GM12891 (cell line): ENCODE data around the gene KRTAP5-11.
"Not testable (repeated sequence)": the region's sequence is repeated elsewhere in the genome, so short reads cannot be mapped to it uniquely, and the experiment has no call there.

Source experiments
- DNase-seq: peaks from one replicate; pipeline ENCODE4 v3.0.0; 2011; ENCODE audit warnings: low spot score; ENCODE audit not compliant: insufficient read length
- FAIRE-seq: peaks from 2 replicates; lab custom pipeline; 2011; peaks lifted over from hg19 to GRCh38; lab: Jason Lieb, UNC
- PAX5 ChIP-seq: IDR thresholded peaks from 2 replicates; pipeline ENCODE4 v1.6.1; 2011; ENCODE audit warnings: low read length, moderate library complexity, mild to moderate bottlenecking; ENCODE audit not compliant: insufficient read depth, severe bottlenecking
- POLR2A ChIP-seq: IDR thresholded peaks from 2 replicates; pipeline ENCODE4 v1.6.1; 2011; ENCODE audit warnings: low read depth, low read length, control low read depth
- POLR2AphosphoS5 ChIP-seq: IDR thresholded peaks from 2 replicates; pipeline ENCODE4 v1.6.1; 2011; ENCODE audit warnings: low read depth, low read length, control low read depth
- POU2F2 ChIP-seq: IDR thresholded peaks from 2 replicates; pipeline ENCODE4 v1.6.1; 2011; ENCODE audit warnings: low read depth, mild to moderate bottlenecking, control low read depth, low read length, moderate library complexity
- SPI1 ChIP-seq: IDR thresholded peaks from 2 replicates; pipeline ENCODE4 v1.6.1; 2011; ENCODE audit warnings: low read depth, low read length, control low read depth
- TAF1 ChIP-seq: IDR thresholded peaks from 2 replicates; pipeline ENCODE4 v1.6.1; 2011; ENCODE audit warnings: low read depth, low read length, control low read depth

Gene KRTAP5-11

GRCh38 chr11:71572811-71573210 is 9.9 kb downstream of the KRTAP5-11 start:
- no peak for TF ChIP-seq PAX5
- no peak for TF ChIP-seq POU2F2
- TF ChIP-seq POLR2A = no peak
- TF ChIP-seq TAF1 = no peak
- TF ChIP-seq POLR2AphosphoS5 = no peak
- TF ChIP-seq SPI1 = no peak
- FAIRE-seq (no peak), DNase-seq (no peak)

GRCh38 chr11:71571101-71571850 is 11.4 kb downstream of the KRTAP5-11 start:
- FAIRE-seq, DNase-seq: not testable (repeated sequence)

- FAIRE-seq (peak; percentile 20), DNase-seq (no peak)
- TF ChIP-seq POLR2AphosphoS5 (no peak), POLR2A (no peak), TAF1 (no peak), POU2F2 (no peak), SPI1 (no peak), PAX5 (no peak)
These were observed 13.8 kb downstream of the KRTAP5-11 start for GRCh38 chr11:71568704-71569349.

- DNase-seq, FAIRE-seq: not testable (repeated sequence)
These were observed 15.0 kb downstream of the KRTAP5-11 start for GRCh38 chr11:71567633-71568032.

GRCh38 chr11:71566626-71567599 is 15.8 kb downstream of the KRTAP5-11 start:
- FAIRE-seq, DNase-seq: not testable (repeated sequence)

GRCh38 chr11:71566081-71566620 is 16.5 kb downstream of the KRTAP5-11 start:
- FAIRE-seq (no peak), DNase-seq (no peak)
- TF ChIP-seq PAX5 = no peak
- TF ChIP-seq POLR2AphosphoS5 = no peak
- no peak for TF ChIP-seq SPI1
- no peak for TF ChIP-seq POLR2A
- no peak for TF ChIP-seq POU2F2

- DNase-seq (no peak), FAIRE-seq (no peak)
- TF ChIP-seq PAX5 (no peak), SPI1 (no peak), TAF1 (no peak), POLR2AphosphoS5 (no peak), POLR2A (no peak), POU2F2 (no peak)
These were observed 17.4 kb downstream of the KRTAP5-11 start, which contains the start of gene KRTAP5-10 for GRCh38 chr11:71565263-71565662. TSS of gene KRTAP5-10 (plus strand) at chr11:71565563. CDS start at chr11:71565588, 25 bp downstream.

GRCh38 chr11:71564430-71564829 is 18.2 kb downstream of the KRTAP5-11 start:
- TF ChIP-seq POLR2A = no peak
- TF ChIP-seq PAX5 = no peak
- no peak for TF ChIP-seq POLR2AphosphoS5
- no peak for TF ChIP-seq SPI1
- FAIRE-seq (no peak), DNase-seq (no peak)

GRCh38 chr11:71563406-71563805 is 19.3 kb downstream of the KRTAP5-11 start:
- DNase-seq (peak; percentile 57), FAIRE-seq (peak; percentile 81)
- TF ChIP-seq POLR2A (no peak), PAX5 (no peak), SPI1 (no peak), POLR2AphosphoS5 (no peak), POU2F2 (no peak), TAF1 (no peak)

- TF ChIP-seq SPI1 = no peak
- no peak for DNase-seq
- FAIRE-seq = no peak
These were observed 20.6 kb downstream of the KRTAP5-11 start for GRCh38 chr11:71562120-71562519.
